Neural cell (in vitro differentiated cells): ENCODE results near the gene GSX2. TPM values are rescaled to one million over a fixed set of nuclear protein-coding genes. Genes with fewer than 3 reads are reported as not detected.
"Not testable (repeated sequence)": the region's sequence is repeated elsewhere in the genome, so short reads cannot be mapped to it uniquely, and the experiment has no call there.

ENCODE experiments used
- H2AFZ ChIP-seq: fragments of 200-600, 300-800 bp; sonication (generic), shearing (Covaris generic); 2 replicates; pipeline ENCODE4 v1.6.0; 2014; ENCODE audit warnings: low read depth, mild to moderate bottlenecking, antibody characterized with exemption, low read length, moderate library complexity
- H3F3A ChIP-seq: fragments of 200-600 bp; shearing (Covaris generic); 2 replicates; pipeline ENCODE4 v1.6.1; 2016; ENCODE audit warnings: mild to moderate bottlenecking, moderate library complexity, mixed read lengths, antibody characterized with exemption, low read length; ENCODE audit not compliant: insufficient read depth, poor library complexity, severe bottlenecking
- H3K27ac ChIP-seq: fragments of 200-600, 300-800 bp; sonication (generic), shearing (Covaris generic); 2 replicates; pipeline ENCODE4 v1.5.1; 2014; ENCODE audit warnings: mild to moderate bottlenecking, low read length, moderate library complexity
- H3K27me3 ChIP-seq: fragments of 300-800, 200-600 bp; sonication (generic), shearing (Covaris generic); 2 replicates; pipeline ENCODE4 v1.6.0; 2014; ENCODE audit warnings: mild to moderate bottlenecking, low read depth, low read length, moderate library complexity; ENCODE audit not compliant: insufficient read depth
- H3K36me3 ChIP-seq: fragments of 300-800, 200-600 bp; sonication (generic), shearing (Covaris generic); 2 replicates; pipeline ENCODE4 v1.5.1; 2014; ENCODE audit warnings: mild to moderate bottlenecking, antibody characterized with exemption, low read length, moderate library complexity; ENCODE audit not compliant: insufficient read depth
- H3K4me2 ChIP-seq: fragments of 300-800, 200-600 bp; sonication (generic), shearing (Covaris generic); 2 replicates; pipeline ENCODE4 v1.6.0; 2014; ENCODE audit warnings: mild to moderate bottlenecking, low read length
- H3K4me3 ChIP-seq: fragments of 300-800, 200-600 bp; sonication (generic), shearing (Covaris generic); 2 replicates; pipeline ENCODE4 v1.5.1; 2014; ENCODE audit warnings: mild to moderate bottlenecking, low read length, moderate library complexity
- H3K79me2 ChIP-seq: fragments of 200-600 bp; shearing (Covaris generic); replicated peaks from 2 replicates; pipeline ENCODE4 v1.6.0; 2014; ENCODE audit warnings: mild to moderate bottlenecking, low read length, moderate library complexity; ENCODE audit not compliant: insufficient read depth
- H3K9ac ChIP-seq: fragments of 300-800, 200-600 bp; sonication (generic), shearing (Covaris generic); 2 replicates; pipeline ENCODE4 v1.6.1; 2016; ENCODE audit warnings: mild to moderate bottlenecking, low read length, mixed read lengths
- H3K9me2 ChIP-seq: fragments of 200-600 bp; shearing (Covaris generic); 2 replicates; pipeline ENCODE4 v1.6.1; 2016; ENCODE audit warnings: mild to moderate bottlenecking, low read length, mixed read lengths; ENCODE audit not compliant: insufficient read depth
- H3K9me3 ChIP-seq: fragments of 200-600, 300-800 bp; sonication (generic), shearing (Covaris generic); 2 replicates; pipeline ENCODE4 v1.6.1; 2016; ENCODE audit warnings: mild to moderate bottlenecking, mixed run types, low read length, moderate library complexity, mixed read lengths
- H4K20me1 ChIP-seq: fragments of 200-600 bp; shearing (Covaris generic); 2 replicates; pipeline ENCODE4 v1.6.1; 2016; ENCODE audit warnings: mild to moderate bottlenecking, mixed run types; ENCODE audit not compliant: insufficient read depth
- EP300 ChIP-seq: fragments of 450-650 bp; conservative IDR thresholded peaks from 2 replicates; pipeline ENCODE4 v1.6.1; 2014; ENCODE audit warnings: antibody characterized with exemption, mild to moderate bottlenecking, moderate library complexity; ENCODE audit not compliant: poor library complexity, severe bottlenecking
- EZH2 ChIP-seq: fragments of 200-600, 300-800 bp; shearing (Covaris generic), sonication (generic); IDR thresholded peaks from 2 replicates; pipeline ENCODE4 v1.6.1; 2014; ENCODE audit warnings: antibody characterized with exemption, low read length, borderline replicate concordance, mild to moderate bottlenecking; ENCODE audit not compliant: insufficient read depth, poor library complexity, severe bottlenecking
- MXI1 ChIP-seq: fragments of 450-650 bp; conservative IDR thresholded peaks from 2 replicates; pipeline ENCODE4 v1.6.1; 2014; ENCODE audit warnings: antibody characterized with exemption, mild to moderate bottlenecking; ENCODE audit not compliant: poor library complexity, severe bottlenecking
- POLR2AphosphoS5 ChIP-seq: IDR thresholded peaks from 2 replicates; pipeline ENCODE4 v1.6.1; 2012
- RAD21 ChIP-seq: fragments of 450-650 bp; conservative IDR thresholded peaks from 2 replicates; pipeline ENCODE4 v1.6.1; 2014; ENCODE audit warnings: antibody characterized with exemption, mild to moderate bottlenecking, moderate library complexity
- REST ChIP-seq: IDR thresholded peaks from 2 replicates; pipeline ENCODE4 v1.6.1; 2012; ENCODE audit warnings: borderline replicate concordance
- SMC3 ChIP-seq: fragments of 450-650 bp; conservative IDR thresholded peaks from 2 replicates; pipeline ENCODE4 v1.6.1; 2014; ENCODE audit warnings: antibody characterized with exemption, mild to moderate bottlenecking, moderate library complexity; ENCODE audit not compliant: poor library complexity
- TAF1 ChIP-seq: IDR thresholded peaks from 2 replicates; pipeline ENCODE4 v1.6.1; 2012; ENCODE audit warnings: low read depth
- polyA minus RNA-seq: library from RNA; depleted of rRNA, polyadenylated mRNA; stranded (reverse); fragments of >200 nt; gene quantifications from 2 replicates; pipeline ENCODE4 v1.2.3, GENCODE V29; 2014
- polyA plus RNA-seq: library from polyadenylated mRNA; depleted of rRNA; stranded (reverse); fragments of >200 nt; gene quantifications from 2 replicates; pipeline ENCODE4 v1.2.3, GENCODE V29; 2014
- TF ChIP-seq, protein P1 (sequence below): fragments of 450-650 bp; IDR thresholded peaks from 2 replicates; pipeline ENCODE4 v1.5.1; 2014; ENCODE audit warnings: antibody characterized with exemption, mild to moderate bottlenecking, moderate library complexity; ENCODE audit not compliant: poor library complexity, severe bottlenecking

The GSX2 gene
- polyA plus RNA-seq (0.48 and 0.87 TPM in 2 replicates), polyA minus RNA-seq (1.5 and 2.7 TPM in 2 replicates)

GRCh38 chr4:54099748-54100574, at the start of gene GSX2:
TSS of gene GSX2 (plus strand) at chr4:54100163. CDS start at chr4:54100345, 182 bp downstream.
- H3K27ac ChIP-seq = no peak within 1 kb of the TSS
- no peaks in the 10 kb centered on the region for H3K9me2 ChIP-seq
- H4K20me1 ChIP-seq = no peaks in the 10 kb centered on the region
- H3K27me3 ChIP-seq = peaks cover 100% of the 10 kb centered on the region
- peak within 1 kb of the TSS; percentile 58 for H3K9ac ChIP-seq
- H3F3A ChIP-seq = peaks cover 4% of the 10 kb centered on the region
- H3K36me3 ChIP-seq = no peaks in the 10 kb centered on the region
- H3K4me2 ChIP-seq = peak within 1 kb of the TSS; percentile 58
- H3K9me3 ChIP-seq = no peaks in the 10 kb centered on the region
- H3K79me2 ChIP-seq = peaks cover 21% of the 10 kb centered on the region
- H3K4me3 ChIP-seq = peak within 1 kb of the TSS; percentile 79
- peak within 1 kb of the TSS; percentile 23 for H2AFZ ChIP-seq
- TF ChIP-seq RAD21 (no peak), EZH2 (no peak), MXI1 (no peak), TAF1 (no peak), SMC3 (no peak), EP300 (no peak), REST (no peak), POLR2AphosphoS5 (no peak)
- TF ChIP-seq, protein P1, sequence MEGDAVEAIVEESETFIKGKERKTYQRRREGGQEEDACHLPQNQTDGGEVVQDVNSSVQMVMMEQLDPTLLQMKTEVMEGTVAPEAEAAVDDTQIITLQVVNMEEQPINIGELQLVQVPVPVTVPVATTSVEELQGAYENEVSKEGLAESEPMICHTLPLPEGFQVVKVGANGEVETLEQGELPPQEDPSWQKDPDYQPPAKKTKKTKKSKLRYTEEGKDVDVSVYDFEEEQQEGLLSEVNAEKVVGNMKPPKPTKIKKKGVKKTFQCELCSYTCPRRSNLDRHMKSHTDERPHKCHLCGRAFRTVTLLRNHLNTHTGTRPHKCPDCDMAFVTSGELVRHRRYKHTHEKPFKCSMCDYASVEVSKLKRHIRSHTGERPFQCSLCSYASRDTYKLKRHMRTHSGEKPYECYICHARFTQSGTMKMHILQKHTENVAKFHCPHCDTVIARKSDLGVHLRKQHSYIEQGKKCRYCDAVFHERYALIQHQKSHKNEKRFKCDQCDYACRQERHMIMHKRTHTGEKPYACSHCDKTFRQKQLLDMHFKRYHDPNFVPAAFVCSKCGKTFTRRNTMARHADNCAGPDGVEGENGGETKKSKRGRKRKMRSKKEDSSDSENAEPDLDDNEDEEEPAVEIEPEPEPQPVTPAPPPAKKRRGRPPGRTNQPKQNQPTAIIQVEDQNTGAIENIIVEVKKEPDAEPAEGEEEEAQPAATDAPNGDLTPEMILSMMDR = no peak

GRCh38 chr4:54050214-54050904, 49.6 kb upstream of the GSX2 start:
- no peak overlapping the region for H3K4me2 ChIP-seq
- H3K9me2 ChIP-seq = no peaks in the 10 kb centered on the region
- H3K27me3 ChIP-seq = no peaks in the 10 kb centered on the region
- TF ChIP-seq EZH2 (no peak), RAD21 (no peak)
- peaks cover 7% of the 10 kb centered on the region for H3K36me3 ChIP-seq
- no peak overlapping the region for H3K4me3 ChIP-seq
- no peak overlapping the region for H2AFZ ChIP-seq
- peaks cover 66% of the 10 kb centered on the region for H3K79me2 ChIP-seq
- H3K27ac ChIP-seq = no peak overlapping the region
- no peaks in the 10 kb centered on the region for H3F3A ChIP-seq
- no peaks in the 10 kb centered on the region for H3K9me3 ChIP-seq
- H3K9ac ChIP-seq = no peak overlapping the region
- H4K20me1 ChIP-seq = no peaks in the 10 kb centered on the region

GRCh38 chr4:54053322-54053721, 46.6 kb upstream of the GSX2 start:
- not testable (repeated sequence) for H3K27me3 ChIP-seq, H4K20me1 ChIP-seq
- H3K79me2 ChIP-seq = peaks cover 95% of the 10 kb centered on the region

More at GRCh38 chr4:54053322-54053721, 46.6 kb upstream of the GSX2 start:
- not testable (repeated sequence) for H3K36me3 ChIP-seq, H3K9me3 ChIP-seq, H3K4me3 ChIP-seq, H2AFZ ChIP-seq, H3K9me2 ChIP-seq, H3K4me2 ChIP-seq, H3K9ac ChIP-seq, H3K27ac ChIP-seq, H3F3A ChIP-seq
